ENCODE results near the gene ACACB.

ACACB gene

DNA sequence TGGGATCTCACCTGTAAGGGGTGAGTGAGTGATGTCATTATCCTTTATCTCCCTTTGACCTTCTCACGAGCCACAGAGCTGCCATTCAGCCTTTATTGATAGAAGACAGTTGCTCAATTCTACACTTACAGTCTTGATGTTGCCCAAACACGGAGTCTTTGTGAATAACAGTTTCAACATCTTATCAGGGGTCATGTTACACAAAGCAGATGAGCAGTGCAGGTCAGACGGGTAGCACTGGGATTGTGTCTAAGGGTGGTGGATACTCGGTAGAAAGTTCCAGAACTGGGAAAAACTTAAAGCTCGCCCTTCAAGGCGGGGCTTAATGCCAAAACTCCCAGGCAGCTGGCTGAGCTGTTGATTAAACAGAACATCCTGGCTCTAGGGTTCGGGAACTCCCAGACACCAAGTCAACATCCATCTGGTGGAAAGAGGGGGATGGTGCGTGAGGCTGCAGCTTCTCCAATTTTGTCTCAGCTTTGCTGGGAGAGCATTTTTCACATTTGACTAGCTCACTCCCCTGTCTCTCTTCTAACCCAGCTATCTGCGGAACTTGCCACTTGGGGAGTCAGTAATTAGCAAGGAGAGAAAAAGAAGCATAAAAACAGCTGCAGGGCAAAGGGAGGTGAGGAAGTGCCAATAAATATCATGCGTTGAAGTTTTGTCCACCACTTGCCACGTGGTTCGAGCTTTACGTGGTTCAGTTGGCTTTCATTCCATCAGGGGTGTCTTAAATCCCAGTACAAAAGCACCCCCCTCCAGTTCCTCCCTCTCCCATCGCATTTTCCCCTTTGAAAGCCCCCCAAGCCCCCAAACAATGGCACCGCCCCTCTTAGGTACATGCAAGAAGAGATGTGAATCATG is 161.7 kb downstream of the ACACB start:
- peak; percentile 51 for DNase-seq
- in situ Hi-C loops (cut with HindIII; ENCODE audit: low pct_ligation_motif_present, low pct_unique_long_range_greater_than_20kb, low sequenced_read_pairs), result no loop called here

DNA sequence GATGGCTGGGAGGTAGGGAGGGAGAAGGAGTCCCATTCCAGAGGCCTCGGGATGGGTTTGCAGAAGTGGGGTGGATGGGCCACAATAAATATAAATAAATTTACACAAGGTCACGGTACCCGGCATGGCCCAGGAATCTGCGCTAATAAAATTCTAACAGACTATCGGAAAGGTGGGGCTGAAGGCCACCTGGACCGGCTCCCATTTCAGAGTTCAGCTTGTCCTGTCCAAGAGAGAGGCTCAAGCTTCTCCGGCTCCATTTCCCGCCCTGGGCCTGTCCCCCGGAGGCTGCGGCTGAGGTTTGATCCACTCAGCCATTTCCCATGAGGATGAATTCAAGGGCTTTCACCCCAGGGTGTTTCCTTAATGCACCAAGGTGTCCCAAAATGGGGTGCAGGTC is 162.5 kb downstream of the ACACB start:
- in situ Hi-C loops (cut with HindIII; ENCODE audit: low pct_ligation_motif_present, low pct_unique_long_range_greater_than_20kb, low sequenced_read_pairs), result no loop called here
- no peak for DNase-seq

DNA sequence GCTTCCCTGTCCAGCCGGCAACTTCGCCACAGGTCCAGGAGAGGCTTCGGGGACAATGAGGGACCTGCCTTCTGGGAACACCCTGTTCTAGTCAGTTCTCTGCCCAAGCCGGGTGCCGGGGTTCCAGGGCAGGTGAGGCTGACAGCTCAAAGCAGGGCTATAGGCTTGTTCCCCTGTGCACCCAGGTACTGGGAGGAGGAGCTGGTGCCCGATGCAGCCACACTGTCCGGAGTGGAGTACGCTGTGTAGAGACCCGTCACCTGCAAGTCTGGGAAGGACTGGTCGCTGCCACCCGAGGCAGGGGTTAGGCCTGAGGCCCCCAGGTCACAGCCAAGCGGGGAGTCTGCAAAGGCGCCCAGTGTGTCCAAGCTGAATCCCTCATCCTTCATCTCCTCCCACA is 163.1 kb downstream of the ACACB start:
- in situ Hi-C loops (cut with HindIII; ENCODE audit: low pct_ligation_motif_present, low pct_unique_long_range_greater_than_20kb, low sequenced_read_pairs), result no loop called here
- no peak for DNase-seq

DNA sequence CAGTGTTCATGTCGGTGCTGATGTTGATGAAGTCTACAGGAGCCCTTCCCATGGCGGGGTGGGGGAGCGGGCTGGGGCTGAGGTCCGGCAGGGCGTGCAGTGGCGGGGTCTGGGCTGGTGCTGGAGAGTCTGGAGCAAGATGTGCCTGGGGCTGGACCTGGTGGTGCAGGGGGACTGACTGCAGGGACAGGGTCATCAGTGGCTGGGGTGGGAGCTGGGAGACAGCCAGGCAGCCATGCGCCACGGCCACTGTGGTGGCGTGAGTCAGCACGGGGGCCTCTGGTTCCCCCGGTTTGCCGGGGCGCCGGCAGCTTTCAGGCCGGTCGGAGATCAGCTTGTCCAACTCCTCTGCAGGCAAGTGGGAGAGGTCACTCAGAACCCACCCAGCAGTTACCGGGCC is 165.1 kb downstream of the ACACB start:
- DNase-seq, result no peak
- in situ Hi-C loops (cut with HindIII; ENCODE audit: low pct_ligation_motif_present, low pct_unique_long_range_greater_than_20kb, low sequenced_read_pairs), result no loop called here

DNA sequence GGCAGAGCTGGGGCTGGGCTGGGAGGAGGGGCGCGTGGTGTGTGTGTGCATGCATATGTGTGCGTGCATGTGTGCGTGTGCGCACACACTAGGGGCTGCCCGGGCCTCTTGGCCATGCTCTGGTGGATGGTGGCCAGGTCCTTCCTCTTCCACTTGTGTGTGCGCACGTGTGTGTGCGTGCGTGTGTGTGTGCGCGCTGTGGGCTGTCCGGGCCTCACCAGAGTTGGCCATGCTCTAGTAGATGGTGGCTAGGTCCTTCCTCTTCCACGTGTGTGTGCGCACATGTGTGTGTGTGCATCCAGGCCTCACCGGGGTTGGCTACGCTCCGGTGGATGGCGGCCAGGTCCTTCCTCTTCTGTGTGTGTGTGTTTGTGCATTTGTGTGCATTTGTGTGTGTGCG is 168.0 kb downstream of the ACACB start:
- DNase-seq, result no peak
- in situ Hi-C loops (cut with HindIII; ENCODE audit: low pct_ligation_motif_present, low pct_unique_long_range_greater_than_20kb, low sequenced_read_pairs), result no loop called here

DNA sequence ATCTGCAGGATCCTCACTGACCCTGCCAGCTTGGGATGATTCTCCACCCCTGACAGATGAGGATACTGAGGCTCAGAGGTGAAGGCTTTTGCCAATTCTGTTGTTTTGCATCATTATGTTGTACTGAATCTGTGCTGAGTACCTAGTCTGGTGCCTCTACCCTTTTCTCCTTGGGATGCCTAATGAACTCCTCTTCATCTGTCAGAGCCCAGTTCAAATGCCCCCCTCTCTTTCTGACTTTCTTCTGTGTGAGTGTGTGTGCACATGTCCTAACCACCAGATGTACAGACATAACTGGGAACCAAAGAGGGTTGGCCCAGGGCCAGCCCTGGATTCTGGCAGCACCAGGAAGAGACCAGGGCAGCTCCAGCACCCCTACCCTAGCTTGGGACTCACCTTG is 169.9 kb downstream of the ACACB start:
- DNase-seq, result no peak
- in situ Hi-C loops (cut with HindIII; ENCODE audit: low pct_ligation_motif_present, low pct_unique_long_range_greater_than_20kb, low sequenced_read_pairs), result no loop called here

DNA sequence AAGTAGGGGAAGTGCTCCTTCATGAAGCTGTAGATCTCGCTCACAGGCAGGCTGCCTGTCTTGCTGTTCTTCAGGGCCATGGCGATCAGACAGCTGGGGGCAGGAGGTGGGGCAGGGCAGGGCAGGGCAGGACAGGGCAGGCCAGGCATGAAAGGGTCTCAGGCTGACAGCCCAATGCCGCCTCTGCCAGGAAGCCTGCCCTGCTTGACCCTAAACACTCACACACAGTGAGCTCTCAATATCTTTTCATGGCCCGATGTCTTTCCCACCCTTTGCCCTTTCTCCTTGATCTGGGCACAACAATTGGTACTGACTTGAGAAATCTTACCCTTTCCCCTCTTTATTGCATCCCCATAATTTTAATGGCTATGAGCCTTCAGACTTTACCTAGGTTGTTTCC is 170.3 kb downstream of the ACACB start:
- no peak for DNase-seq
- in situ Hi-C loops (cut with HindIII; ENCODE audit: low pct_ligation_motif_present, low pct_unique_long_range_greater_than_20kb, low sequenced_read_pairs), result no loop called here

DNA sequence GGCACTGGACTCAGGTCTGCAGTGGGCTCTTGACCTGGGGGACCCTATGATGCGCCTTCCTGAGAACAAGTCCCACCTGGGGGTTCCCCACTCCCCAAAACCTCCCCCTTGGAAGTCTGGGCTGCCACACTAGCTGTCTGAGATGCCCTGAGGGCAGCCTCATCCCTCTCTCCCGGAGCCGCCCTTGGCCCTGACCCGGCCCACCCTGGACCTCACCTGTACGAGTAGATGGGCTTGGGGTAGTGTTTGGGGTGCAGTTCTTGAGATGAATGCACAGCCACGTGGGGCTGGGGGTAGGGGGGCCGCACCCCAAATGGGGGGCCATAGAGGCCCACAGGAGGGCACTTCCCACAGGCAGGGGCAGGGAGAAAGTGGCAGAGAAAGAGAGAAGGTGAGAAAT is 170.8 kb downstream of the ACACB start:
- no peak for DNase-seq
- in situ Hi-C loops (cut with HindIII; ENCODE audit: low pct_ligation_motif_present, low pct_unique_long_range_greater_than_20kb, low sequenced_read_pairs), result no loop called here

DNA sequence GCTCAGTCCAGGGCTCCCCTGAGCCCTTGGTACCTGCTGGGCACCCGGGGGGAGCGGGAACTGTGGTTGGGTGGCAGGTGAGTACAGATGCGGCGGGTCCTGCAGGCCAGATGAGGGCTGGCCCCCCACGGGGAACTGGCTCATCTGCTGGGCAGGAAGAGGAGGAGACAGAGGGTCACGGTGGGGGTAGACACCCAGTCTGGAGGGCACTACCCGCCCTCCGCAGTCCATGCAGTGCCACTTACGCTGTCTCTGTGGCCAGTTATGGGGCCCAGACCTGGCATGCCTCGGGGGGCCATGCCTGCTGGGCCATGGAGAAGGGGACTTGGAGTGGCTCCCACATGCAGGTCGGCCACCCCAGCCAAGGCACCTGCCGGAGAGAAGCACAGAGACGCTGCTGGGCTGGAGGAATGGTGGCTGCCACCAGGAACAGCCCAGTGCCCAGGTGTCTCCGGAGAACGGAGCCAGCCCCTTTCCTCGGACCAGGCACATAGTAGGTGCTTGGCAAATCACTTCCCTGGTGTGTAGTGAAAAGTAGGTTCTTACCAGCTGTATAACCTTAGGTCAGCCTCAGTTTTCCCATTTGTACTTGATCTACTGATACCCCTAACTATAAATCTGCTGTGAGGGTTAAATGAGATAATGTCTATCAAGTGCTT is 171.6 kb downstream of the ACACB start:
- in situ Hi-C loops (cut with HindIII; ENCODE audit: low pct_ligation_motif_present, low pct_unique_long_range_greater_than_20kb, low sequenced_read_pairs), result no loop called here
- no peak for DNase-seq

DNA sequence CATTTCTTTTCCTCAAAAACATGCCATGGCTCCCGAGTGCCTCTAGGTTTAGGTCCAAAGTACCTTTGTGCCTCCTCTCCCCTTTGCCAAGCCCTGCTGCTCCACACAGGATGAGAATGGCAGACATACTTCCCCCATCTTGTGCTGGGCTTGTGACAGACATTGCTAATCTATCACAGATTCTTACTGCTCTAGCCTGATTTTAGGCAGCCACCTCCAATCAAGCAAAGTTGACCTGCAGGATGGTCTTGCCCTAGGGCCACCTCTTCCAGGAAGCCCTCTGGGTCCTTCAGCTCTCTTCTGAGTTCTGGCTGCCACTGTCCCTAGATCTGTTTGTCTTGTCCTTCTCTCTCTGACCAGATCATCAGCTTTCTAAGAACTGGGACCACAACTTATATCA is 172.2 kb downstream of the ACACB start:
- DNase-seq, result no peak
- in situ Hi-C loops (cut with HindIII; ENCODE audit: low pct_ligation_motif_present, low pct_unique_long_range_greater_than_20kb, low sequenced_read_pairs), result no loop called here

DNA sequence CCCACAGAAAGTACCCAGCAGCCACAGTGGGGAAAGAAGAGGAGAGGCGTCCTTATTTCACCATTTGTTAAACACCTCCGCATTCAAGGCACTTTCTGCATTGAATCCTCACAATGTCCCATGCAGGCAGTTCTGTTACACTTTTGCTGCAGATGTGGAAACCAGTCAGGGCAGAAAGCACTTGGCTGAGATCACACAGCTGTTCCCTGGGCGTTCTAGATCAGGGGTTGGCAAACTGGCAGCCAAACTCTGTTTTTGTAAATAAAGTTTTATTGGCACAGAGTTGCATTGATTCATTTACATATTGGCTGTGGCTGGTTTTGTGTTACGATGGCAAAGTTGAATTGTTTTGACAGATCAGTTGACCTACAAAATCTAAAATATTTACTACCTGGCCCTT is 172.6 kb downstream of the ACACB start:
- in situ Hi-C loops (cut with HindIII; ENCODE audit: low pct_ligation_motif_present, low pct_unique_long_range_greater_than_20kb, low sequenced_read_pairs), result no loop called here
- no peak for DNase-seq

DNA sequence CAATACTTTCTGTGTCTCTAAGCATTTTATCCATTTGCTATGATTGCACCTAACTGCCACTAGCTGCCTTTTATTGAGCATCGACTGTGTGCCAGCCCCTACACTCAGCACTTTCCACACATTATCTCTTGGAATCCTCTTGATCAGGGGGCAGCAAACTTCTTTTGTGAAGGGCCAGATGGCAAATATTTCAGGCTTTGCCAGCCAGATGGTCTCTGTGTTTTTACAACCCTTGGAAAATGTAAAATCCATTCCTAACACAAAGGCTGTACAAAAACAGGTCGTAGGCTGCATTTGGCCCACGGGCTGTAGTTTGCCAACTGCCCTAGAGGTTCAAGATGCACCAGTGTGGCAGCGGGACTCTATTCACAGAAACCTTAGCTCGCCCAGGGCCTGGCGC is 173.2 kb downstream of the ACACB start:
- DNase-seq, result no peak
- in situ Hi-C loops (cut with HindIII; ENCODE audit: low pct_ligation_motif_present, low pct_unique_long_range_greater_than_20kb, low sequenced_read_pairs), result no loop called here

DNA sequence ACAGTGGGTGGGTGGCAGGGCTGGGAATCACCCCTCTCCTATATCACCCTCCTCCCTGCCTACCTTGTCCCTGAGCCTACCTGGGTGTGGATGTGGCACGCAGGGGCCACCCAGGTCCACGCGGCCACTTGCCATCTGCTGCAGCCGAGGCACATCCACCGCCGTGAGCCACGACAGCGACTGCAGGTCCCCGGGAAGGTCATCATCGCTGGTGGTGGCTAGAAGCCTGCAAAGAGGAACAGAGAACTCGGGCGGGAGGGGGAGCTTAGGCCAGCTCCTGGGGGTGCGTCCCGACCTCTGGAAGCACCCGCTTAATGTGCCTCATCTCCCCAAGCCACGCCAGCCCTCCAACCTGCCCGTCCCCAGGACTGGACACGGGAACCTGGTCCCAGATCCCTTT is 173.7 kb downstream of the ACACB start:
- no peak for DNase-seq
- in situ Hi-C loops (cut with HindIII; ENCODE audit: low pct_ligation_motif_present, low pct_unique_long_range_greater_than_20kb, low sequenced_read_pairs), result no loop called here

DNA sequence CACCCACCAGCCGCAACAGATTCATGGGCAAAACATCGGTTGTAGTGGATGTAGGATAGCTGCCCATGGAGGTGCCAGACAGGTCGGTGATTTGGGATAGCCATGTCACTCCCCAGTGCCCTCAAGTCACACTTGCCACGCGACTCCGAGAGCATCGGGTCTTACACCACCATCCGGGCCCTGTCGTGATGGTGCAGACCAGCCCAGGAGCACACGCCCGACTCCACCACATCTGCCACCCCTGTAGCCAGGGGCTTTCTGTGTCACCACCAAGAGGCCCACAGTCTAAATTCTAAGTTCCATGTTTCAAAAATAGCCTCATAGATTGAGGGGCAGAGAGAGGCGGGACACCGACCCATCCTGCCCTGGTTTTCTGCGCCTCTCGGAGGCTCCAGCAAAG is 174.7 kb downstream of the ACACB start:
- no peak for DNase-seq
- in situ Hi-C loops (cut with HindIII; ENCODE audit: low pct_ligation_motif_present, low pct_unique_long_range_greater_than_20kb, low sequenced_read_pairs), result no loop called here

DNA sequence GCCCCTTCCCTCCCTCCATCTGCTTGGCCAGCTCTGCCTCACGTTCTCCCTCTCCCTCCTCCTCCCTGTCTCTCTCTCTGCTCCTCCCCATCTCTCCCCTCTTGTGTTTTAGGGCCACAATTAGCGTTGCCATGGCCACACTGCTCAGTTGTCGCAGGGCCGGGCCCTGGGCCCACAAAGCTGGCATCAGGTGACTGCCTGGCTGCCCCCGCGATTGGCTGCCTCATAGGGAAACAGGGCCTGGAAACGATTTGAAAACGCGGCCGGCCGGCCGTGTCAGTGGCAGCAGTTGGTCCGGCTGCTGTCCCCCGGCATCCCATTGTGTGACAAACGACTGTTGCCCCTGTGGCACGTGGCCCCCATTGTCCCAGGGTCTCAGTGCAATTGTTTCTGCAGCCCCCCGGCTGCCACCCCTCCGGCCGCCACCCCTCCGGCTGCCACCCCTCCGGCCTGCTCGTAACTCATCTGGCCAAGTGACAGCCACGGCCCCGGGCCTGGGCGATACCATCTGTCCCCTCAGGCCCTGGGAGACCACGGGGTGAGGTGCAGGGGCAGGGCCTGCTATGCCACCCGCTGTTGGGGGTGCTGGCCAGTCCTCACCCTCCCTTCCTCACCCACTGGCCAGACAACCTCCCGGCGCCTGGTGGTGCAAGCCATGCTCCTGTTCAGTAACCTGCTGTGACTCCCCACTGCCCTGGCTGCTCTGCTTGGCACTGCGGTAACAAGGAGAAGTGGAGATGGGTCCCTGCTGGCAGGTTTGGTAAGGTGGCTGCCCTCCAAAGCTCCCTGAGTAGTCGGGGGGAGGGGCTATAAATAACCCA is 175.3 kb downstream of the ACACB start:
- no peak for DNase-seq
- in situ Hi-C loops (cut with HindIII; ENCODE audit: low pct_ligation_motif_present, low pct_unique_long_range_greater_than_20kb, low sequenced_read_pairs), result no loop called here

DNA sequence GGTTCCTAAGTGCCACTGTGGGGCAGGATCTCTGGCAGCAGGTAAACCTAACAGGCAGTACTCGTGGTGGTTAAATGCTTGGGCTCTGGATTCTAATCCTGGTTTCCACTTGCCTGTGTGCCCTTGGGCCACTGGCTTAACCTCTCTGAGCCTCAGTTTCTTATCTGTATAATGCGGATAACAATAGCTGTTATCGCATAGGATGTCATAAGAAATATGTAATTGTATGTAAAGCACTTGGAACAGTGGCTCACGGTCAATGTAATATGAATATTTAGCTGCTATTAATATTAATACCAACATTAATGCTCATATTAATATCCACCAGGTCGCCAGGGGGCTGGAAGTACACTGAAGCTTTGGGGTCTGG is 175.9 kb downstream of the ACACB start:
- no peak for DNase-seq
- in situ Hi-C loops (cut with HindIII; ENCODE audit: low pct_ligation_motif_present, low pct_unique_long_range_greater_than_20kb, low sequenced_read_pairs), result no loop called here

DNA sequence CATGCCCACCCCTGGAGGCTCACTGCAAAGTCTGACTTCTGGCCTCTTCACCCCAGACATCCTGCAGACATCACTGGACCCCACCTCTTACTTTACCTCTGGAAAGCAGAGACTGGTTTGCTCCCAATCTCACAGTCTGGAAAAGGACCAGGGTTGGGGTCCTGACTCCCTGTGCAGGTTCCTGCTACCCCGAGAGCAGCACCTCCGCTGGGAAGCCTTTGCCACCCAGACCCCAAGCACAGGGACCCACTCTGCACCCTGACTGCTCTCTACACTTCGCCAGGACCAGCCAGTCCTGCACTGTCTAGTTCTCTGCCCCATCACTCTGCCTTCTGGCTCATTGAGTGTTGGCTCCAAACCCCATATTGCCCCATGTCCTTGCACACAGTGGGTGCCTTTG is 176.7 kb downstream of the ACACB start:
- in situ Hi-C loops (cut with HindIII; ENCODE audit: low pct_ligation_motif_present, low pct_unique_long_range_greater_than_20kb, low sequenced_read_pairs), result no loop called here
- DNase-seq, result no peak

DNA sequence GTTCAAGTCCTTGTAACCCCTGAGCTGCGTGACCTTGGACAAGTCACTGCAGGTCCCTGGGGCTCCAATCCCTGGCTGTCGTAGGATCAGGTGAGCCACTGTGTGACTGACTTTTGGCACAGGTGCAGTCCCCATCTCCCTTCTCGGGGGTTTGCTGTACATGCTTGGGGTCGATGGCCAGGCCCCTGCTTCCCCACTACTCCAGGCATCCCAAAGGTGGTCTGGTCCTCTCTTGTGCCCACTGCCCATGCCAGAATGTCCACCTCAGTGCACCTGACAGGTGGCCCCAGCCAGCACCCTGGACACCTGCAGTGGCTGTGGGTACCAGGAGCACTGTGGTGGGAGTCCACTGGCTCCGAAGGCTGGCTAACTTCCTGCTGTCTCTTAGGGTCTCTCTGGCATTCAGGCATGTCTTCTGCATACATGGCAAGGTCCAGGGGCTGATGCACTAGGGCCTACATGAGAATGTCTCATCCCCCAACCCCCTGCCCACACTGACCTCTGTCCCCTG is 178.0 kb downstream of the ACACB start:
- no peak for DNase-seq
- in situ Hi-C loops (cut with HindIII; ENCODE audit: low pct_ligation_motif_present, low pct_unique_long_range_greater_than_20kb, low sequenced_read_pairs), result no loop called here

DNA sequence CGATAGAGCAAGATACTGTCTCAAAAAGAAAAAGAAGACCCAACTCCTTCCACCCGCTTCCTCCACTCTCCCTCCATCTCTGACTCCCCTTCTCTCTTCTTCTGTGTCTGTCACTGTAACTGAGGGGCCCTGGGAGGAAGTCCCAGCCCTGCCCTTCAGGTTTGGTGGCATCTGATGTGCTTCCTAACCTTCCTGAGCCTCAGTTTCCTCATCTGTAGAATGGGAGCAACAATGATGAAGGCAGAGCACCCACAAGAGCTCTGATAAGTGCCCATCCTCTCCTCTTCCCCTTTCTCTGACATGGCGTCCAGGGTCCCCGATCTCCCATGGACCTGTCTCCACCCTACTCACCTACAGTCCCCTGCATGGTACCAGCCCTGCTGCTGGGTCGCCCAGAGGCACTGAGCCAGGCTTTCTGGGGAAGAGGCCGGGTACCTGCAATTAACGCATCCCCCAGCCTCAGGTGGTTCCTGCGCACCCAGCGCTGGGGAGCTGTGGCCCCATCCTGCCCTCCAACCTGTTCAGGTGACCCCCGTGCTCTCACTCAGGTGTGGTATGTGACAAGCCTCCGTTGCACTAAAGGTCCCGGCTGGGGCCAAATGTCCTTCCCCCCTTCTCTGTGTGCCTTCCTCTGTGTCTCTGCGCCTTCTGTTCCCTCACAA is 179.5 kb downstream of the ACACB start:
- no peak for DNase-seq

More for the DNA sequence above, 179.5 kb downstream of the ACACB start:
- in situ Hi-C loops (cut with HindIII; ENCODE audit: low pct_ligation_motif_present, low pct_unique_long_range_greater_than_20kb, low sequenced_read_pairs), result no loop called here
